Measurements from ENCODE around the gene SORBS1. TPM values are rescaled to one million over a fixed set of nuclear protein-coding genes. Genes with fewer than 3 reads are reported as not detected.

The SORBS1 gene
- polyA plus RNA-seq, 1 donor from 2014 or later = 39.5 TPM

DNA sequence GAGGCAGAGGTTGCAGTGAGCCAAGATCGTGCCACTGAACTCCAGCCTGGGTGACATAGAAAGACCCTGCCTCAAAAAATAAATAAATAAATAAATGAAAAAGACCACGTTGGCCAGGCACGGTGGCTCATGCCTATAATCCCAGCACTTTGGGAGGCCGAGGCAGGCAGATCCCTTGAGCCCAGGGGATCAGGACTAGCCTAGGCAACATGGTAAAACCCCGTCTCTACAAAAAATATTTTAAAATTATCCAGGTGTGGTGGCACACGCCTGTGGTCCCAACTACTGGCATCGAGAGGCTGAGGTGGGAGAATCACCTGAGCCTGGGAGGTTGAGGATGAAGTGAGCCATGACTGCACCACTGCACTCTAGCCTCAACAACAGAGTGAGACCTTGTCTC lies 153.6 kb downstream of the SORBS1 start:
- Histone ChIP-seq H3K9me3 (ENCODE audit: low read length) (no peaks in the 10 kb centered on the region), H3K4me3 (ENCODE audit: low read length) (no peak overlapping the region), H3K36me3 (ENCODE audit: insufficient read depth, low read length) (peaks cover 11% of the 10 kb centered on the region), H3F3A (ENCODE audit: insufficient read depth, low read length, poor library complexity, severe bottlenecking) (no peaks in the 10 kb centered on the region), H3K27me3 (ENCODE audit: insufficient read depth, low read depth, low read length) (no peaks in the 10 kb centered on the region), H4K20me1 (ENCODE audit: insufficient read depth) (no peaks in the 10 kb centered on the region), H3K9me2 (ENCODE audit: insufficient read depth, low read length) (no peaks in the 10 kb centered on the region), H3K79me2 (replicated peaks; ENCODE audit: insufficient read depth, low read length) (no peaks in the 10 kb centered on the region), H2AFZ (ENCODE audit: low read depth, low read length) (no peak overlapping the region), H3K4me2 (ENCODE audit: low read length) (no peak overlapping the region), H3K27ac (ENCODE audit: low read length) (no peak overlapping the region), H3K9ac (ENCODE audit: low read length) (no peak overlapping the region)
- TF ChIP-seq POLR2AphosphoS5 (IDR thresholded peaks at IDR 0.05) (no peak), MXI1 (conservative IDR thresholded peaks at IDR 0.05; ENCODE audit: poor library complexity, severe bottlenecking) (no peak), SMC3 (conservative IDR thresholded peaks at IDR 0.05; ENCODE audit: poor library complexity) (no peak), EZH2 (IDR thresholded peaks at IDR 0.05; ENCODE audit: borderline replicate concordance, insufficient read depth, low read length, poor library complexity, severe bottlenecking) (no peak), EP300 (conservative IDR thresholded peaks at IDR 0.05; ENCODE audit: poor library complexity, severe bottlenecking) (no peak), TAF1 (IDR thresholded peaks at IDR 0.05; ENCODE audit: low read depth) (no peak), RAD21 (conservative IDR thresholded peaks at IDR 0.05) (no peak)
- TF ChIP-seq, protein P1, sequence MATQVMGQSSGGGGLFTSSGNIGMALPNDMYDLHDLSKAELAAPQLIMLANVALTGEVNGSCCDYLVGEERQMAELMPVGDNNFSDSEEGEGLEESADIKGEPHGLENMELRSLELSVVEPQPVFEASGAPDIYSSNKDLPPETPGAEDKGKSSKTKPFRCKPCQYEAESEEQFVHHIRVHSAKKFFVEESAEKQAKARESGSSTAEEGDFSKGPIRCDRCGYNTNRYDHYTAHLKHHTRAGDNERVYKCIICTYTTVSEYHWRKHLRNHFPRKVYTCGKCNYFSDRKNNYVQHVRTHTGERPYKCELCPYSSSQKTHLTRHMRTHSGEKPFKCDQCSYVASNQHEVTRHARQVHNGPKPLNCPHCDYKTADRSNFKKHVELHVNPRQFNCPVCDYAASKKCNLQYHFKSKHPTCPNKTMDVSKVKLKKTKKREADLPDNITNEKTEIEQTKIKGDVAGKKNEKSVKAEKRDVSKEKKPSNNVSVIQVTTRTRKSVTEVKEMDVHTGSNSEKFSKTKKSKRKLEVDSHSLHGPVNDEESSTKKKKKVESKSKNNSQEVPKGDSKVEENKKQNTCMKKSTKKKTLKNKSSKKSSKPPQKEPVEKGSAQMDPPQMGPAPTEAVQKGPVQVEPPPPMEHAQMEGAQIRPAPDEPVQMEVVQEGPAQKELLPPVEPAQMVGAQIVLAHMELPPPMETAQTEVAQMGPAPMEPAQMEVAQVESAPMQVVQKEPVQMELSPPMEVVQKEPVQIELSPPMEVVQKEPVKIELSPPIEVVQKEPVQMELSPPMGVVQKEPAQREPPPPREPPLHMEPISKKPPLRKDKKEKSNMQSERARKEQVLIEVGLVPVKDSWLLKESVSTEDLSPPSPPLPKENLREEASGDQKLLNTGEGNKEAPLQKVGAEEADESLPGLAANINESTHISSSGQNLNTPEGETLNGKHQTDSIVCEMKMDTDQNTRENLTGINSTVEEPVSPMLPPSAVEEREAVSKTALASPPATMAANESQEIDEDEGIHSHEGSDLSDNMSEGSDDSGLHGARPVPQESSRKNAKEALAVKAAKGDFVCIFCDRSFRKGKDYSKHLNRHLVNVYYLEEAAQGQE (IDR thresholded peaks at IDR 0.05; ENCODE audit: borderline replicate concordance) = no peak
- TF ChIP-seq, protein P2, sequence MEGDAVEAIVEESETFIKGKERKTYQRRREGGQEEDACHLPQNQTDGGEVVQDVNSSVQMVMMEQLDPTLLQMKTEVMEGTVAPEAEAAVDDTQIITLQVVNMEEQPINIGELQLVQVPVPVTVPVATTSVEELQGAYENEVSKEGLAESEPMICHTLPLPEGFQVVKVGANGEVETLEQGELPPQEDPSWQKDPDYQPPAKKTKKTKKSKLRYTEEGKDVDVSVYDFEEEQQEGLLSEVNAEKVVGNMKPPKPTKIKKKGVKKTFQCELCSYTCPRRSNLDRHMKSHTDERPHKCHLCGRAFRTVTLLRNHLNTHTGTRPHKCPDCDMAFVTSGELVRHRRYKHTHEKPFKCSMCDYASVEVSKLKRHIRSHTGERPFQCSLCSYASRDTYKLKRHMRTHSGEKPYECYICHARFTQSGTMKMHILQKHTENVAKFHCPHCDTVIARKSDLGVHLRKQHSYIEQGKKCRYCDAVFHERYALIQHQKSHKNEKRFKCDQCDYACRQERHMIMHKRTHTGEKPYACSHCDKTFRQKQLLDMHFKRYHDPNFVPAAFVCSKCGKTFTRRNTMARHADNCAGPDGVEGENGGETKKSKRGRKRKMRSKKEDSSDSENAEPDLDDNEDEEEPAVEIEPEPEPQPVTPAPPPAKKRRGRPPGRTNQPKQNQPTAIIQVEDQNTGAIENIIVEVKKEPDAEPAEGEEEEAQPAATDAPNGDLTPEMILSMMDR (IDR thresholded peaks at IDR 0.05; ENCODE audit: poor library complexity, severe bottlenecking) = no peak

DNA sequence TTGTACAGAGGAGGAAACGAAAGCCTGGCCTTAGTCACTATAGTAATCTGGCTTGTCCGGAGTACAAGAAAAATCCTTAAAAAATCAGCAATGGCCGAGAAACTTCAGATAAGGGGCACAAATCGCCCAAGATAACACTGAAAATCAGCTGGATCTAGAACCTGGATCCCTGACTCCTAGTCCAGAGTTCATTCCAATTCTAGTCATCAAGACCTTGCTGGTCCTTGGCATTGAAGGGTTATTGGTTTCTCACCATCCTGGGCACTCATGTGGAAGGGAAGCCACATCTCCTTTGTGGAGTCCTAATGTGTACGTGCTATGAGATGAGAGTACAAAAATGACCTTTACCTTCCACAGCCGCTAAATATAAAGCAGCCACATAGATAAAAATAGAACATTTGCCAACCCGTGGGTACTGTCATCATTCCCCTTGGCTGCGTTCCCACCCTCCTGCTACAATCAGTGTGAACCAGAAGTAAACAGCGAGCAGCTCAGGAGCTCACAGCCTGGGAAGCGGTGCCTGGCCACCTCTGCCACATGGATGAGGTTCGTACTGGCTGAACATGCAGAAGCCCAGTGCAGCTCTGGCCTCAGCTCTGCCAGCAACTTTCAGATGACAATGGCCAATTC lies 154.4 kb downstream of the SORBS1 start:
- TF ChIP-seq EZH2 (IDR thresholded peaks at IDR 0.05; ENCODE audit: borderline replicate concordance, insufficient read depth, low read length, poor library complexity, severe bottlenecking) (no peak), MXI1 (conservative IDR thresholded peaks at IDR 0.05; ENCODE audit: poor library complexity, severe bottlenecking) (no peak), POLR2AphosphoS5 (IDR thresholded peaks at IDR 0.05) (no peak), EP300 (conservative IDR thresholded peaks at IDR 0.05; ENCODE audit: poor library complexity, severe bottlenecking) (no peak), TAF1 (IDR thresholded peaks at IDR 0.05; ENCODE audit: low read depth) (no peak), SMC3 (conservative IDR thresholded peaks at IDR 0.05; ENCODE audit: poor library complexity) (no peak), RAD21 (conservative IDR thresholded peaks at IDR 0.05) (no peak)
- TF ChIP-seq, protein P2 (IDR thresholded peaks at IDR 0.05; ENCODE audit: poor library complexity, severe bottlenecking) = no peak
- TF ChIP-seq, protein P1 (IDR thresholded peaks at IDR 0.05; ENCODE audit: borderline replicate concordance) = no peak
- Histone ChIP-seq H4K20me1 (ENCODE audit: insufficient read depth) (no peaks in the 10 kb centered on the region), H3K4me2 (ENCODE audit: low read length) (no peak overlapping the region), H3F3A (ENCODE audit: insufficient read depth, low read length, poor library complexity, severe bottlenecking) (no peaks in the 10 kb centered on the region), H2AFZ (ENCODE audit: low read depth, low read length) (no peak overlapping the region), H3K79me2 (replicated peaks; ENCODE audit: insufficient read depth, low read length) (no peaks in the 10 kb centered on the region), H3K36me3 (ENCODE audit: insufficient read depth, low read length) (peaks cover 11% of the 10 kb centered on the region), H3K9me3 (ENCODE audit: low read length) (no peaks in the 10 kb centered on the region), H3K27me3 (ENCODE audit: insufficient read depth, low read depth, low read length) (no peaks in the 10 kb centered on the region), H3K9me2 (ENCODE audit: insufficient read depth, low read length) (no peaks in the 10 kb centered on the region), H3K9ac (ENCODE audit: low read length) (no peak overlapping the region), H3K4me3 (ENCODE audit: low read length) (no peak overlapping the region), H3K27ac (ENCODE audit: low read length) (no peak overlapping the region)

Data from neural cell (in vitro differentiated cells).